IPS DF 6.9 (cell line): Measurements from ENCODE around the gene DLK2.

Experiments used
- DNase-seq: peaks from one replicate; pipeline ENCODE4 v3.0.0-alpha.2; 2013; ENCODE audit warnings: low read depth, low spot score
- H3K27ac ChIP-seq: one replicate; pipeline ENCODE4 v1.5.1; 2013; ENCODE audit warnings: low read length, control low read depth
- H3K27me3 ChIP-seq: 2 replicates; pipeline ENCODE4 v1.6.1; 2013; ENCODE audit warnings: mild to moderate bottlenecking, low read length; ENCODE audit not compliant: control insufficient read depth, insufficient read depth
- H3K36me3 ChIP-seq: 2 replicates; pipeline ENCODE4 v1.6.1; 2013; ENCODE audit warnings: low read length; ENCODE audit not compliant: control insufficient read depth, insufficient read depth
- H3K4me1 ChIP-seq: 2 replicates; pipeline ENCODE4 v1.6.1; 2013; ENCODE audit warnings: low read length; ENCODE audit not compliant: control insufficient read depth, insufficient read depth
- H3K4me3 ChIP-seq: 2 replicates; pipeline ENCODE4 v1.5.1; 2013; ENCODE audit warnings: mild to moderate bottlenecking, low read length
- H3K9me3 ChIP-seq: 2 replicates; pipeline ENCODE4 v1.6.1; 2013; ENCODE audit warnings: low read length, inconsistent platforms; ENCODE audit not compliant: control insufficient read depth, insufficient read depth
- WGBS: extraction: QIAGEN DNeasy Blood & Tissue Kit; methylation state at CpG from one replicate; pipeline ENCODE4 v1.1.7; 2013; ENCODE audit warnings: mixed read lengths, missing lambda C conversion rate; ENCODE audit not compliant: insufficient read length, insufficient coverage; 5-methylcytosine and 5-hydroxymethylcytosine counted together

DLK2 gene

DNA sequence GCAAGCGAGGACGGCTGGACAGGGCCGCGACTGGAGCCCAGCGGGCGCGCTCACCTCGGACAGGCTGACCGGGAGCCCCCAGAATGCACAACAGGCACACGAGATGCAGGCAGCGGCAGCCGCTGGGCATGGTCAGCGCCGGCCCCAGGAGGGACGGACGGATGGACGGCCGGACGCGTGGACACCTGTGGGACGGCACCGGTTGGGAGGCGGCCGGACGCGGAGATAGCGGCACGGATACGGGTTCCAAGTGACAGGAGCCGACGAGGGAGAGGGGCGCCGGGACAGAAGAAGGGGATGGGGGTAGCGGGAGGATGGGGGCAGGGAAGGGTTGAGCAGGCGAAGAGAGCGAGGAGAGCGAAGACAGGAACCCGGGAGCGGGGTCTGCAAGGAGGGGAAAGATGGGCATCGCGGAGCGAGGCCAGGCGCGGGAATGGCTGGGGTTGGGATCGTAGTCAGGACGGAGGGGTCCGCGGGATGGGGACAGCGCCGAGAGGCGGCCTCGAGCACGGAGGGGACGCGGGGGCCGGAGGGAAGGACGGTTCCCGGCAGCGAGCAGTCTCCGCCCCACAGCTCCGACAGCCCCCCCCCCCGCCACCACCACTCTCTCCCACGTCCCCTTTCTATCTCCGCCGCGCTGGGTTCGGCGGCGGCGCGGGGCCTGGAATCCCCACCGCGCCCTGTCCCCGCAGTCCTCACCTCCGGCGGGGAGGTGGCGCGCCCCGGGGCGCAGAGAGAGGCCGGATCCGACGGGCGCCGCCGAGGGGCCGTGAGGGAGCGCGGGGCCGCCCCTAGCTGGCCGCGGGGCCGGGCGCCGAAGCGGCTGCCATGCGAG, 435 bp downstream of the DLK2 start:
- no CpG with 5 or more reads among the region's 97 CpGs for WGBS
- H3K36me3 ChIP-seq = peaks cover 7% of the 10 kb centered on the region; the same call in 1 of the 2 replicates
- no peaks in the 10 kb centered on the region for H3K9me3 ChIP-seq
- peak overlapping the region; percentile 42; the same call in 1 of the 2 replicates for H3K4me3 ChIP-seq
- no peaks in the 10 kb centered on the region; the same call in 1 of the 2 replicates for H3K4me1 ChIP-seq
- DNase-seq = no peak
- no peak overlapping the region for H3K27ac ChIP-seq
- H3K27me3 ChIP-seq = peaks cover 7% of the 10 kb centered on the region

DNA sequence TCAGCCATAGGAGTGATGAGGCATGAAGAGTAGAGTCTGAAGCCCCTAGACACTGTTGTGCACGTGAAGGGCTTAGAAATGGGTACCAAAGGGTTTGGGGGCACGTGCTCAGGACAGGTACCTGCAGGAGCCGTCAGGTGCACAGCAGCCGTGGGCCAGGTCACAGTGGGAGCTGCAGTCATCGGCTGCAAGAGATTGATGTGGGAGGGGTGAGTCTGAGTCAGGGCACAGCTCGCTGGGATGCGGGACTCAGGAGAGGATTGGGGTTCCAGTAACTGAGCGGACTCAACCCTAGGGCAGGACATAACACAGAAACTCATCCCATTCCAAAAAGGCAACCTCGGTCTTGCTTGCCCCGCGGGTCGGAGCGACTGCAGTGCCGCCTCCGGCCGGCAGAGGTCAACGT, 1.1 kb downstream of the DLK2 start:
- Histone ChIP-seq H3K4me3 (peak overlapping the region; percentile 42; the same call in 1 of the 2 replicates), H3K27ac (no peak overlapping the region), H3K36me3 (peaks cover 11% of the 10 kb centered on the region; the same call in 1 of the 2 replicates), H3K27me3 (peaks cover 7% of the 10 kb centered on the region), H3K9me3 (no peaks in the 10 kb centered on the region), H3K4me1 (no peaks in the 10 kb centered on the region; the same call in 1 of the 2 replicates)
- WGBS = no CpG with 5 or more reads among the region's 17 CpGs
- peak; percentile 71 for DNase-seq

- H3K27me3 ChIP-seq = peaks cover 7% of the 10 kb centered on the region
- H3K27ac ChIP-seq = no peak overlapping the region
- DNase-seq = no peak
- no peak overlapping the region for H3K4me3 ChIP-seq
- H3K9me3 ChIP-seq = no peaks in the 10 kb centered on the region
- H3K4me1 ChIP-seq = no peaks in the 10 kb centered on the region; the same call in 1 of the 2 replicates
- peaks cover 14% of the 10 kb centered on the region; the same call in 1 of the 2 replicates for H3K36me3 ChIP-seq
Observed at GRCh38 chr6:43453831-43454230, 1.5 kb downstream of the DLK2 start.

DNA sequence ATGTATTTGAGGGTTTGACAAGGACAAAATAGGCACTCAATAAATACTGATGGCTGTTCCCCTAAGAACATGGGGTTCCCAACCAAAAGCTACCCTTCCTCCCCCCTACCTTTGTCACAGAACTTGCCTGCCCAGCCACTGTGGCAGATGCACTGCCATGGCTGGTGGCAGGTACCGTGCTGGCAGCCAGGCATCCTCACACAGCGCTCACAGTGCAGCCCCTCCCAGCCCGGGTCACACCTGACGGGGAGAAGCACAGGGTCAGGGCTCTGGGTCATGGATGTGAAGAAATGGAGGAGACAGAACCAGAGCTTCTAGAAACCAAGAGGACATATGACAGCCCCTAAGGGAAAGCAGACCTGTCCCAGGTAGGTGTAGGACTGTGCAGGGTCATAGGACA, 2.5 kb downstream of the DLK2 start:
- peaks cover 7% of the 10 kb centered on the region for H3K27me3 ChIP-seq
- no peak for DNase-seq
- H3K9me3 ChIP-seq = no peaks in the 10 kb centered on the region
- H3K36me3 ChIP-seq = peaks cover 20% of the 10 kb centered on the region
- no peak overlapping the region for H3K4me3 ChIP-seq
- no peak overlapping the region for H3K27ac ChIP-seq
- WGBS = no CpG with 5 or more reads among the region's 4 CpGs
- no peaks in the 10 kb centered on the region; the same call in 1 of the 2 replicates for H3K4me1 ChIP-seq

DNA sequence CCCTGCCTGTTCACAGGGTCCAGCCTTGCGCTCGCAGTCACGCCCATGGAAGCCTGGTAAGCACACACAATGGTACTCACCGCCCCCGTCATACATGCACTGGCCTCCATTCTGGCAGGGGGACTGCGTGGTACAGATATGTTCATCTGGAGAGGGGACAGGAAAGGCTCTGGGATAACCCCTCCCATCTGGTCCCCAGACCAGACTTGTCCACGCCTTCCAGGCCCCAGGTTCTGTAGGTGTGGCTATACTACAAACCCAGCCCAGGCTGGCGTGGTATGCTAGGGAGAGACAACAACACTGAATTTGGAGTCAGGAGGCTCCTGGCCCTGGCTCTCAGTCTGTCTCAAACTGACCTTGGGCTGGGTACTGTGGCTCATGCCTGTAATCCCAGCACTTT, 3.4 kb downstream of the DLK2 start:
- H3K4me1 ChIP-seq = no peaks in the 10 kb centered on the region; the same call in 1 of the 2 replicates
- peaks cover 25% of the 10 kb centered on the region for H3K36me3 ChIP-seq
- no CpG with 5 or more reads among the region's 8 CpGs for WGBS
- no peak for DNase-seq
- no peak overlapping the region for H3K4me3 ChIP-seq
- H3K27me3 ChIP-seq = peaks cover 7% of the 10 kb centered on the region
- H3K9me3 ChIP-seq = no peaks in the 10 kb centered on the region
- no peak overlapping the region for H3K27ac ChIP-seq

- Histone ChIP-seq H3K4me3 (no peak overlapping the region), H3K27me3 (peaks cover 7% of the 10 kb centered on the region), H3K9me3 (no peaks in the 10 kb centered on the region), H3K27ac (no peak overlapping the region), H3K4me1 (no peaks in the 10 kb centered on the region; the same call in 1 of the 2 replicates), H3K36me3 (peaks cover 25% of the 10 kb centered on the region)
- no peak for DNase-seq
- WGBS = no CpG with 5 or more reads among the region's 4 CpGs
Observed at GRCh38 chr6:43451348-43451747, 4.0 kb downstream of the DLK2 start.

GRCh38 chr6:43450699-43451131, 4.6 kb downstream of the DLK2 start:
- H3K9me3 ChIP-seq = no peaks in the 10 kb centered on the region
- no peak for DNase-seq
- WGBS = no CpG with 5 or more reads among the region's 13 CpGs
- H3K27ac ChIP-seq = no peak overlapping the region
- H3K27me3 ChIP-seq = peaks cover 2% of the 10 kb centered on the region; the same call in 1 of the 2 replicates
- no peak overlapping the region for H3K4me3 ChIP-seq
- peaks cover 25% of the 10 kb centered on the region for H3K36me3 ChIP-seq
- H3K4me1 ChIP-seq = no peaks in the 10 kb centered on the region; the same call in 1 of the 2 replicates

- Histone ChIP-seq H3K36me3 (peaks cover 27% of the 10 kb centered on the region), H3K4me1 (no peaks in the 10 kb centered on the region; the same call in 1 of the 2 replicates), H3K27ac (no peak overlapping the region), H3K9me3 (no peaks in the 10 kb centered on the region), H3K27me3 (no peaks in the 10 kb centered on the region), H3K4me3 (no peak overlapping the region)
- WGBS = no CpG with 5 or more reads among the region's 4 CpGs
- DNase-seq = no peak
Observed at GRCh38 chr6:43448916-43449315, 6.4 kb downstream of the DLK2 start.

DNA sequence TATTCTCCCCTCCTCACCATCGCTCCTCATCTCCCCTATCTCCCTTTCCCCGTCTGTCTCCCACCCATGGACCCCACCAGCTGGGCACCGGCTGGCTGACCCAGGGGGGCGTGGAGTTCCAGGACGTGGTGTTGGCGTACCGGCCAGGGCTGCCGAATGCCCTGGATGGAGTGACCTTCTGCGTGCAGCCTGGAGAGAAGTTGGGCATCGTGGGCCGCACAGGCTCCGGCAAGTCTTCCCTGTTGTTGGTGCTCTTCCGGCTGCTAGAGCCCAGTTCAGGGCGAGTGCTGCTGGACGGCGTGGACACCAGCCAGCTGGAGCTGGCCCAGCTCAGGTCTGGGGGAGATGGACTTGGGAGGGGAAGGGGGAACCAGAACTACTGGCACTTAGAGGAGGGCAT, 7.7 kb downstream of the DLK2 start:
- Histone ChIP-seq H3K27ac (no peak overlapping the region), H3K27me3 (no peaks in the 10 kb centered on the region), H3K4me1 (no peaks in the 10 kb centered on the region), H3K4me3 (no peak overlapping the region), H3K9me3 (no peaks in the 10 kb centered on the region), H3K36me3 (peaks cover 31% of the 10 kb centered on the region)
- DNase-seq = no peak
- WGBS = 100% methylated on average over 2 of the region's 16 CpGs

GRCh38 chr6:43445576-43445975, 9.8 kb downstream of the DLK2 start:
- no CpG with 5 or more reads among the region's 16 CpGs for WGBS
- DNase-seq = no peak
- H3K4me1 ChIP-seq = no peaks in the 10 kb centered on the region
- H3K36me3 ChIP-seq = peaks cover 30% of the 10 kb centered on the region
- no peaks in the 10 kb centered on the region for H3K27me3 ChIP-seq
- no peak overlapping the region for H3K4me3 ChIP-seq
- no peaks in the 10 kb centered on the region for H3K9me3 ChIP-seq
- no peak overlapping the region for H3K27ac ChIP-seq
